Natural killer cell (primary cell): Measurements from ENCODE around the gene ZNF644. TPM values are rescaled to one million over a fixed set of nuclear protein-coding genes. Genes with fewer than 3 reads are reported as not detected.
A peak's percentile ranks its signal among the peaks of the same experiment; 100 is the strongest.

Source experiments
- ATAC-seq, 3 donors: fragments of 150-1000 bp in 2 of 3; fragments of 200-7000 bp in 1 of 3; cut with Tn5 transposase; 1 replicate in 1 of 3; 2 replicates in 2 of 3; pipeline ENCODE4 v1.10.0; 2021; ENCODE audit warnings: mild to moderate bottlenecking in 2 of 3, moderate library complexity in 2 of 3
- DNase-seq, 2 donors: peaks; one replicate each; pipeline versions ENCODE4 v3.0.0 to v3.0.0-alpha.2; 2013 to 2021; ENCODE audit warnings: mixed read lengths in 1 of 2
- H3K27ac ChIP-seq: one replicate; pipeline ENCODE4 v1.5.1; 2013; ENCODE audit warnings: mild to moderate bottlenecking, low read length
- H3K27me3 ChIP-seq: one replicate; pipeline ENCODE4 v1.6.1; 2013; ENCODE audit warnings: low read length; ENCODE audit not compliant: control insufficient read depth, insufficient read depth
- H3K36me3 ChIP-seq: one replicate; pipeline ENCODE4 v1.6.1; 2013; ENCODE audit warnings: low read length; ENCODE audit not compliant: control insufficient read depth, insufficient read depth
- H3K4me1 ChIP-seq: one replicate; pipeline ENCODE4 v1.6.1; 2013; ENCODE audit warnings: low read length; ENCODE audit not compliant: control insufficient read depth, insufficient read depth
- H3K4me3 ChIP-seq: one replicate; pipeline ENCODE4 v1.5.1; 2013; ENCODE audit warnings: low read length
- H3K9me3 ChIP-seq: one replicate; pipeline ENCODE4 v1.6.1; 2013; ENCODE audit warnings: low read length; ENCODE audit not compliant: control insufficient read depth, insufficient read depth
- H3K27ac Mint-ChIP-seq, 2 donors: one replicate each; pipeline ENCODE4 v1.8.0; 2022; ENCODE audit warnings: mild to moderate bottlenecking in 2 of 2, mixed read lengths in 2 of 2, moderate library complexity in 1 of 2
- H3K27me3 Mint-ChIP-seq, 2 donors: one replicate each; pipeline ENCODE4 v1.8.0; 2022; ENCODE audit warnings: low read depth in 2 of 2, mixed read lengths in 2 of 2
- H3K36me3 Mint-ChIP-seq: one replicate; pipeline ENCODE4 v1.8.0; 2022; ENCODE audit warnings: mixed read lengths
- H3K4me1 Mint-ChIP-seq, 2 donors: one replicate each; pipeline ENCODE4 v1.8.0; 2022; ENCODE audit warnings: mixed read lengths in 2 of 2
- H3K4me3 Mint-ChIP-seq: one replicate; pipeline ENCODE4 v1.8.0; 2022; ENCODE audit warnings: mild to moderate bottlenecking, moderate library complexity, mixed read lengths
- H3K9me3 Mint-ChIP-seq, 2 donors: one replicate each; pipeline ENCODE4 v1.8.0; 2022; ENCODE audit warnings: mixed read lengths in 2 of 2
- CTCF ChIP-seq: fragments of 200-600 bp; IDR thresholded peaks from one replicate; pipeline ENCODE4 v1.8.0; 2022; ENCODE audit warnings: antibody characterized with exemption
- whole genome bisulfite sequencing: methylation state at CpG from one replicate; pipeline ENCODE4 v1.1.7; 2013; ENCODE audit warnings: missing lambda C conversion rate; ENCODE audit not compliant: insufficient coverage; 5-methylcytosine and 5-hydroxymethylcytosine counted together
- intact Hi-C: fragments of 100-400 bp; cut with micrococcal nuclease; formaldehyde crosslinking; loops from one replicate; pipeline ENCODE4 v1.14.2; 2022
- total RNA-seq, 4 donors: library from RNA; stranded (reverse); fragments of 120-200 nt in 1 of 4; gene quantifications; one replicate each; pipeline versions ENCODE4 v1.2.3 to v1.2.4, GENCODE V29; 2013 to 2022

ZNF644 gene
- total RNA-seq, 3 donors from 2014 or later (not counting 1 experiment from before 2014, with no cell fraction given): 135 to 157 (median 142) TPM

DNA sequence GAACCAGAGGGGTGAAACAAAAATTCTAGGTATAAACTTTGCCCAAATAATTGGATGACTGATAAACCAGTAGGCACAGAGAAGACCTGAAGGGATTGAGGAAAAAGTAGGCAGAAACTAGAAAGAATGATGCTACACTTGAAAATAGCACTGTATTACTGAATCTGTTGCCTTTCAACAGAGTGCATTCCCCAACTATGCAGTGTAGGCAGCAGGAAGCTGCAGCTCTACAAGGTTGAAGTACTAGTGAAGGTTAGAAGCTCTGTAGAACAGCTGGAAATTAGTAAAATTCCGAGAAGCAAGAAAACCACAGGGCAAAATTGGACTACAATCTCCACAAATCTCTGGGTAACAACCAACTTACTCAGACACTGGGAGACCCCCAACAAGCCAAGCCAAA is 27.4 kb downstream of the ZNF644 start:
- intact Hi-C loops: no loop called here
- no peaks in the 10 kb centered on the region for H3K27me3 Mint-ChIP-seq
- WGBS: 100% methylated on average over 1 of the region's 1 CpG
- H3K36me3 Mint-ChIP-seq: no peaks in the 10 kb centered on the region
- no peak for TF ChIP-seq CTCF
- H3K27me3 ChIP-seq: no peaks in the 10 kb centered on the region
- ATAC-seq (peak in 1 of 3 donors; percentile 28), DNase-seq (no peak)
- no peaks in the 10 kb centered on the region for H3K4me1 ChIP-seq
- H3K9me3 Mint-ChIP-seq: no peaks in the 10 kb centered on the region
- H3K4me3 ChIP-seq: no peak overlapping the region
- H3K9me3 ChIP-seq: no peaks in the 10 kb centered on the region
- no peak overlapping the region for H3K27ac ChIP-seq
- H3K4me3 Mint-ChIP-seq: no peak overlapping the region
- H3K36me3 ChIP-seq: no peaks in the 10 kb centered on the region
- peak overlapping the region; percentile 62 to 69 for H3K27ac Mint-ChIP-seq
- peaks cover 84 to 88% of the 10 kb centered on the region in 2 donors for H3K4me1 Mint-ChIP-seq

- H3K4me1 ChIP-seq: peaks cover 2% of the 10 kb centered on the region
Measured at GRCh38 chr1:90993245-90993644, 28.6 kb downstream of the ZNF644 start.

DNA sequence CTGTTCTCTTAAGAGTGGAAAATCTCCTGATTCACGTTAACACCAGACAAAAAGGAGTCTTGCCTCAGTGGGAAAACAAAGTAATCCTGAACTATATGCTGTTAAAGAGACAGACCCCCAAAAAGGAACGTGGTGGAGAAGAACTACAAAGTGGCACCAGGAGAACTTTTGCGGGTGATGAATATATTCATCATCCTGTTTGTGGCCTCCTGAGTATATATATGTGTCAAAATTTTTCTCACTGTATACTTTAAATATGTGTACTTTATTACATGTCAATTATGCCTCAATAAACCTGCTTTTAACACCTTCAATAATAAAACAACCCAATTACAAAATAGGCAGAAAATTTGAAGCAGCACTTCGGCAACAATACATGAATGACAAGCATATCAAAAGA is 31.1 kb downstream of the ZNF644 start:
- no peak overlapping the region for H3K27ac ChIP-seq
- peaks cover 29% of the 10 kb centered on the region for H3K36me3 Mint-ChIP-seq
- peaks cover 2% of the 10 kb centered on the region for H3K4me1 ChIP-seq
- H3K27me3 ChIP-seq: no peaks in the 10 kb centered on the region
- H3K27ac Mint-ChIP-seq: peak overlapping the region; percentile 17 to 58
- DNase-seq (no peak), ATAC-seq (peak in 2 of 3 donors; percentile 24 to 54)
- peaks cover 91 to 97% of the 10 kb centered on the region in 2 donors for H3K4me1 Mint-ChIP-seq
- H3K9me3 Mint-ChIP-seq: peaks cover 5 to 8% of the 10 kb centered on the region in 2 donors
- H3K4me3 ChIP-seq: no peak overlapping the region
- 62% methylated on average over 3 of the region's 4 CpGs for WGBS
- no peak for TF ChIP-seq CTCF
- no peaks in the 10 kb centered on the region for H3K36me3 ChIP-seq
- intact Hi-C loops: no loop called here
- no peak overlapping the region for H3K4me3 Mint-ChIP-seq
- no peaks in the 10 kb centered on the region for H3K27me3 Mint-ChIP-seq
- H3K9me3 ChIP-seq: no peaks in the 10 kb centered on the region

More at GRCh38 chr1:90993245-90993644, 28.6 kb downstream of the ZNF644 start:
- Mint-ChIP-seq H3K27me3 (no peaks in the 10 kb centered on the region), H3K36me3 (peaks cover 12% of the 10 kb centered on the region), H3K9me3 (no peaks in the 10 kb centered on the region), H3K27ac (peak overlapping the region; percentile 2 to 59), H3K4me1 (peaks cover 86 to 90% of the 10 kb centered on the region in 2 donors), H3K4me3 (no peak overlapping the region)
- ATAC-seq (no peak), DNase-seq (no peak)
- no peak for TF ChIP-seq CTCF
- Histone ChIP-seq H3K36me3 (no peaks in the 10 kb centered on the region), H3K9me3 (no peaks in the 10 kb centered on the region), H3K27ac (no peak overlapping the region), H3K4me3 (no peak overlapping the region), H3K27me3 (no peaks in the 10 kb centered on the region)
- intact Hi-C loops: no loop called here
- WGBS: 91% methylated on average over 2 of the region's 2 CpGs

DNA sequence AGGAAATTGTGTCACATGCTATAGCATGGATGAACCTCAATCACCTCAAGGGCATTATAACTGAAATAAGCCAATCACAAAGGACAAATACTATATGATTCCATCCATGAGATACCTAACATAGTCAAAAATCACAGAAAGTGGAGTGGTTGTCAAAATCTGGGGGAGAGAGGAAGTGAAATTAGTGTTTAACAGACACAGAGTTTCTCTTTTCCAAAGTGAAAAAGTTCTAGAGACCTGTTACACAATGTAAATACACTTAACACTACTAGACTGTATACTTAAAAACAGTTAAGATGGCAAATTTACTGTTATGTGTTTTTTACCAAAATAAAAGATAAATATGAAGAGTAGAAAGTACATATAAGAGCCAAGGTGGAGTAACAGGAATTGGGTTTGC is 31.8 kb downstream of the ZNF644 start:
- peaks cover 91 to 93% of the 10 kb centered on the region in 2 donors for H3K4me1 Mint-ChIP-seq
- H3K36me3 ChIP-seq: no peaks in the 10 kb centered on the region
- peak overlapping the region; percentile 51 for H3K4me3 Mint-ChIP-seq
- no peak for TF ChIP-seq CTCF
- intact Hi-C loops: no loop called here
- no peak overlapping the region for H3K27ac ChIP-seq
- H3K36me3 Mint-ChIP-seq: peaks cover 29% of the 10 kb centered on the region
- peaks cover 5 to 8% of the 10 kb centered on the region in 2 donors for H3K9me3 Mint-ChIP-seq
- peak overlapping the region; percentile 17 to 58 for H3K27ac Mint-ChIP-seq
- no peak for DNase-seq
- no peaks in the 10 kb centered on the region for H3K27me3 Mint-ChIP-seq
- H3K27me3 ChIP-seq: no peaks in the 10 kb centered on the region
- no peak for ATAC-seq
- no peaks in the 10 kb centered on the region for H3K9me3 ChIP-seq
- no peak overlapping the region for H3K4me3 ChIP-seq
- peaks cover 2% of the 10 kb centered on the region for H3K4me1 ChIP-seq
